Measurements from ENCODE around the gene NBEA.

Gene NBEA

DNA sequence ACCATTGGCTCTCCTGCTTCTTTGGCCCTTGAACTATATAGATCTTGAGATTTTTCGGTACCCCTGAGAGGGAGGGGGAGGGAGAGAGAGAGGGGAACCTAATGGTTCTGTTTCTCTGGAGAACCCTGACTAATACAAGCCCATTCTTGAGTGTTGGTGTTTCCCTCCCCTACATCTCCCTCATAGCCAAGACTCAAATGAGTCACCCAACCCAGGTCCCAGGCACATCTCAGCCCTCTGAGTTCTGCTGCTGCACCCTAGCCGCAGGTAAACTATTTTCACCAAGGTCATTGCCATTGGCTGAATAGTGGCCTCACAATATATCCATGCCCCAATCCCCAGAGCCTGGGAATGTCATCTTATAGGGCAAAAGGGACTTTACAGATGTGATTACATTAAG is 760.2 kb downstream of the NBEA start:
- no peak for DNase-seq (ENCODE audit: low read depth, low spot score)

DNA sequence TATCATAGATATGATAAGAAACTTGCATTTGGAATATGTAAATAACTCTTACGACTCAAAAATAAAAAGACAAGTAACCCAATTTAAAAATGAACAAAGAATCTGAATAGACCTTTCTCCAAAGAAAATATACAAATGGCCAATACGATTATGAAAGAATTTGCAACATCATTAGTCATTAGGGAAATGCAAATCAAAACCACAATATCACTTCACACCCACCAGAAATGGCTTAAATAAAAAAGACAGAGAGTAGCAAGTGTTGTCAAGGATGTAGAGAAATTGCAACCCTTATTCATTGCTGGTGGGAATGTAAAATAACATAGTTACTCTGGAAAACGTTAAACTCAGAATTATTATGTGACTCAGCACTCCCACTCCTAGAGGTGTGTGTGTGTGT is 761.0 kb downstream of the NBEA start:
- no peak for DNase-seq (ENCODE audit: low read depth, low spot score)

DNA sequence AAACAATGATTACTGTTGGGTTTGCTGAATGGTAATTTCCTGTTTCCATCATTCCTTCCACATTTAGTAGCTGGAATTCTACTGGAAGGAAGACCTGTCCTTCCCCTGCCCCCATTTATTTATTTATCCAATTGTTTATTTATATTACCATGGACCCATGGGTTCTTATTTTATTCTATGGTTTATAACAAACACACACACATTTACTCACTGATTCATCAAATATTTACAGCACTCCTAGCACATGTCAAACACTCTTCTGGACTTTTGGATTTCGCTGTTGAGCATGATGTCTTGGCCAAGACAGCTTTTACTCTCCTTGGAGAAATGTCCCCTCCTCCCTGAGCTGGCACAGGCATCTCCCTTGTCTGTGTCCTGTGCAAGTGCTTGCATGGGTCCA is 762.3 kb downstream of the NBEA start:
- DNase-seq (ENCODE audit: low read depth, low spot score), result no peak

DNA sequence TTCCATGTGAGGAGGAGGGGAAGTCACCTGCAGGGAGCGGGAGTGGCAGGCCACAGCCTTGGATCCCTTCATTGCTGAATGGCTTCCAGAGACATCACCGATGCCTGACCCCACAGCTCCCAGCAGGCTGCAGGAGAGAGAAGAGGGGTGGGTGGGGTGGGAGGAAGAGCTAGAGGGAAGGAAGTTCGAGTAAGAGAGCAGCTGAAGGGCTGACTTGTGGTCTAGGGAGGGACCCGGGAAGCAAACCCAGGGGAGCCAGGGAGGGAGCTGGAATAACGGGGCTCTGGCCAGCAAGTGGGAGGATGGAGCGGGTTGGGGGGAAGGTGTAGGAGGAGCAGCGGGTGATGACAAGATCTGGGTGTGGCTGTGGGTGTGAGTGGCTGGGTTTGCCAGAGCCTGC is 764.2 kb downstream of the NBEA start:
- no peak for DNase-seq (ENCODE audit: low read depth, low spot score)

DNA sequence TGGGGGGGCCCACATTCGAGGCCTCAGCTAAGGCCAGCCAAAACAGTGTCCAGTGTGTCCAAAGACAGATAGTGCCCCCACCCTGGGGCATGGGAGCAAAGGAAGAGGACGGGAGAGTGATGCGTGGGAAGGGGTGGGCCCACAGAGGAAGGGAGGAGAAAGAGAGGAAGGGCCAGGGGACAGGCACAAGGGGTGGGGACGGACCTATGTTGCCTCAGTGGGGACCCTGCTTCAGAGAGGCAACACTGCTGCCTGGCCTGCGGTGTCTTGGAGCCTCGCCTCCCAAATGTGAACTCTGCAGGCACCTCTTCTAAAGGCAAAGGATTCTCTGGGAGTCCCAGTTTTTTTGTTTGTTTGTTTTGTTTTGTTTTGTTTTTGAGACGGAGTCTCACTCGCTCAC is 764.7 kb downstream of the NBEA start:
- DNase-seq (ENCODE audit: low read depth, low spot score), result no peak

DNA sequence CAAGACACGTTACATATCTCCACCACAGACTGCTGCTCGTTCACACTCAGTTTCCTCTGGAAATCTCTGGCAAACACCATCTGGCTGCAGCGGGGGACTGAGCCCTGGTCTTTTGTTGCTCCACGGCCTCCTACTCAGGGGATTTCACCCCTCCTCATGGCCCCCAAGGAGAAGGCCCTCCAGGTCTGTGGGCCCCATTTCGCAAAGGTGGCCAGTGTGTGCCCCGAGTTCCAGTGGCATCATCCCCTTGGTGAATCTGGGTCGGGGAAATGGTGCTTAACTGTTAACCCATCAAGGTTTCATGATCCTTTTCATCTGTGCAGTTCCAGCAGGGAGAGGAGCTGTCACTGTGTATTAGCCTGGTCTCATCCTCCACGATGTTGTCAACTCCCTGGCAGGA is 769.8 kb downstream of the NBEA start:
- no peak for DNase-seq (ENCODE audit: low read depth, low spot score)

DNA sequence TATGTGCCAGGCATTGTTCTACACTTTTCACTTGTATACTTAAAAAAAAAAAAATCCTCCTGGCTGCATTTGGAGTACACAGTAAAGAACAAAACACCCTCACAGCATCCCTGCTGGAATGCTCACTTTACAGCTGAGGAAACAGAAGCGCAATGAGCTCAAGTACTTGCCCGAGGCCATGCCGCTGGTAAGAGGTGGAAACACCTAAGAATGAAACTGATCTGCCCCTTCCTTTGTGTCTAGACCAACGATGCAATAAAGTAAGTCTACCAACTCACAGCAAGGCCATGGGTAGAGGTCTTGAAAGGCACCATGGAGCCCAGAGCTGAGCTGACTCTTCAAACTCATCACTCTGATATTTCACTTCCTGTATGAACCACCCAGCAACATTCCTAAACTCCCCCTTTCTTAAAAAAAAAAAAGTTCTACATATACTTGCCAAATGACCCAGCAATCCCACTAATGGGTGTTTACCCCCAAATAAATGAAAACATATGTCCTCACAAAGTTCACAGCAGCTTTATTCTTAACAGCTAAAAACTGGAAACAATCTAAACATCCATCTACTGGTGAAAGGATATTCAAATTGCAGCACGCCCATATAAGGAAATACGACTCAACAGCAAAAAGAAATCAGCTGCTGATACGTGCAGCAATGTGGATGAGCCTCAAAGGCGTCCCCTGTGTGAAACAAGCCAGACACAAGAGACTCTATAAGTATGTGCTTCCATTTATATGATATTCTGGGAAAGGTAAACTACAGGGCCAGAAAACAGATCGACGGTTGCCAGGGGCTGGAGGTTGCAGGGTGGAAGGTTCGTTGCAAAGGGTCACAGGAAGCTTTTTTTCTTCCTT is 771.1 kb downstream of the NBEA start:
- no peak for DNase-seq (ENCODE audit: low read depth, low spot score)

DNA sequence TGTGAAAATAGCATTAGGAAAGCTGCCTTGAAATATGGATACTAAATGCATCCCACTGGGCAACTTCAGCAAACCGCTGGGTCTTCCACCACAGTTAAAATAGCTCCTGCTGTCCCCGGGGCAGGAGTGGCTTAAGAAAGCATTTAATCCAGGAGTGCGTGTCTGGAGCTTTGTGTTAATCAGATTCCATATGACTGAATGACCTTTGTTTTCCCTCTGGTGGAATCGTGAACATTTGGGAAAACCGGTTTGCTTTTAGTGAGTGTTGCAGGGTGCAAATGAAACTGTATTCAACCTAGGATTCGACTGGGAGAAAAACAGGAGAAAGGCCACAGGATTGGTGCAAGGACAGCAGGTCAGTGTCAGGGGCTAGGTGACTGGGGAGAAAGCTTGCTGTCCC is 772.1 kb downstream of the NBEA start:
- DNase-seq (ENCODE audit: low read depth, low spot score), result no peak

DNA sequence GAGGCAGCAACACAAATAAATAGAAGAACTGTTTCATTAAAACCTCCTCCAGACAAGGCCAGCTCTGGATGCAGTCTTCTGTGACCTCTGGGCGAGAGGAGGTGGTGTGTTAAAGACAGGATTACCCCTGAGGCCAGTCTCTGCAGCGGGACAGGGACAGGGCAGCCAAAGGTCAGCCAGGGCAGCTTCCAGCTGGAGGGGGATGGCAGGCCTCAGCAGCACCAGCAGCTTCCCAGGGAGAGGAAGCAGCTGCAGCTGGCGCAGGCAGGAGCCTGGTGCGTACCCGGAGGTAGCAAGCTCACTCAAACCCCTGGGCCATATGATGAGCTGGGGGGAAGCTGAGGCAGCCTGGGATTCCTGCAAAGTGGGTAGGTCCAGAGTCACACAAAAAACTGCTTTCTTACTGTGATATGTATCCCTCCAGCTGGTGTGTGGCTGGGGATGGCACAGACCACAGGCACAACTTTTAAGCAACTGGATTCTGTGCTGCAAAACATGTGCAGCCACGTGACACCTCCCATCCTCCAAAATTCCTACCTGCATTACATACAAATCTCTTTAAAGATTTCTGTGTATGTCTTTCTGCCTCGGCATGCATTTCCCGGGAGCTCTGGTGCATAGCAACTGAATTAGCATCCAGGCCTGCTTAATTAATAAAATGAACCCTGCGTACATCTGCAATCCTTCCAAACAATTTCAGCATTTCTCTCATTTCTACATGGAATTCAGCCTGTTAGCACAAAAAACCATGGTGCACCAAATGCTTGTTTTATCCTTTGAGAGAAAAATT is 772.7 kb downstream of the NBEA start:
- DNase-seq (ENCODE audit: low read depth, low spot score), result no peak

DNA sequence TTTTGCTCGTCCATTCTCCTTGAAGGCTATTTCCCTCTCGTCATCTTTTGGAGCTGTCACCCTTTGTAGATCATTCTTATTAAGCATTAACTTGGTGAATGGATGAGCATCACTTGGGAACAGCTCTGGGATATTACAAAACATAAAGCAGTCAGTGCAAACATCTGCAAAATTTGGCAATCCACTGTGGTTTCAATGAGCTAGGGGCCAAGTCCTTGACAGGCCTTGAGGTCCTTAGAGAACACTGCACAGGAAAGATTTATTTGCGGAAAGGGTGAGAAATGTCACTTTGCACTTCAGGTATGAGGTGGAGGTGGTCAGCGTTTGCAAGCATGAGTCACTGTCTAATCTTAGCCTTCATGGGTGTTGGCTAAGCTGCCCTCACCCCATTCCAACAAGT is 774.1 kb downstream of the NBEA start:
- no peak for DNase-seq (ENCODE audit: low read depth, low spot score)

DNA sequence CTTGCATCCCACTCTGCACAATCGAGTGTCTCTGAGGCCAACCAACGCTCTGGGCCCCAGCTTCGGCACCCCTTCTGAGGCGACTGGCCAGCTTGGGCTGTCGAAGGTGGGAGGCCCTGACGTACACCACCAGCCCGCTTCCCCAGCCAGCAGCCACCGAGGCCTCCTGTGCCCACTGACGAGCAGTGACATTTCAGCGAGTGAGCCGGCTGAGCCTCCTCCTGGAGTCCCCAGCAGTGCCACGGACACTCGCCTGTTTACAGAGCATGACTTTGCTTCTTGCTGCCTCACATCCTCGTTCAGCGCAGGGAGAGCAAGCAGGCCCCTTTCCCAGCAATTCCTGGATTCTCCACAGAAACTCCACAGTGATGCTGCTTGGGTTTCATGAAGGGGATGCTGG is 774.7 kb downstream of the NBEA start:
- DNase-seq (ENCODE audit: low read depth, low spot score), result no peak

DNA sequence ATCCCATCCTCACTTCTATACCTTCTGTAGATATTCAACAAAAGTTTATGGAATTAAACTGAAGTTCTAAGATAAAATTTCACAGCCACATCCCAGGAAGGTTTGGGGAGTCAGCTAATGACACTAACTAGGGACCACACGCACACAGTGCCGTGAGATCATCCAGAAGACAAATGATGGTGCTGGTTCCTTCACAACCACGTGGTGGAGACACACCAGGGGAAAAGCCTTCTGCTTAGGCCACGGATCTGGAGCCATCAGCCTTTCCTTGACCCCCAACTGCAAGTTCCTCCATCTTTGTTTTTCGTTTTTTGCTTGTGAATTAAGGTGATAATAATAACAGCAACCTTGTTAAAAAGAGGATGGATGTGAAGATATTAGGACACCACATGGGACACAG is 776.0 kb downstream of the NBEA start:
- no peak for DNase-seq (ENCODE audit: low read depth, low spot score)

DNA sequence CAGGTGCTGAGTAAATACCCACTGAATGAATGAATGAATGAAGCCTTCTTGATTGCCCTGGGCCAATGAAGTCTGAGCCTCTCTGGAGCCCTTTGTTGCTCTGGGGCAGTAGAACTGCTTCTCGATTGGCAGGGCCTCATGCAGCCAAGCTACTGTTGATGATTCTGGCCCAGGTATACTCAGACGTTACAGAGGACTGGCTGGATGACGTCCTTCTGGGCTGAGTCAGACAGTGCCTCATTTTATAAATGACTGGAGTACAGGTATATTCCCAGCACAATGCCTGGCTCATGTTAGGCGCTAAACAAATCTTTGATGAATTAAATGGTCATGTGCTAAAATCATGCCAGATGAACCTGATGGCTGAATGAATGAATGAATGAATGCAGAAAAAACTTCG is 778.2 kb downstream of the NBEA start:
- DNase-seq (ENCODE audit: low read depth, low spot score), result no peak

DNA sequence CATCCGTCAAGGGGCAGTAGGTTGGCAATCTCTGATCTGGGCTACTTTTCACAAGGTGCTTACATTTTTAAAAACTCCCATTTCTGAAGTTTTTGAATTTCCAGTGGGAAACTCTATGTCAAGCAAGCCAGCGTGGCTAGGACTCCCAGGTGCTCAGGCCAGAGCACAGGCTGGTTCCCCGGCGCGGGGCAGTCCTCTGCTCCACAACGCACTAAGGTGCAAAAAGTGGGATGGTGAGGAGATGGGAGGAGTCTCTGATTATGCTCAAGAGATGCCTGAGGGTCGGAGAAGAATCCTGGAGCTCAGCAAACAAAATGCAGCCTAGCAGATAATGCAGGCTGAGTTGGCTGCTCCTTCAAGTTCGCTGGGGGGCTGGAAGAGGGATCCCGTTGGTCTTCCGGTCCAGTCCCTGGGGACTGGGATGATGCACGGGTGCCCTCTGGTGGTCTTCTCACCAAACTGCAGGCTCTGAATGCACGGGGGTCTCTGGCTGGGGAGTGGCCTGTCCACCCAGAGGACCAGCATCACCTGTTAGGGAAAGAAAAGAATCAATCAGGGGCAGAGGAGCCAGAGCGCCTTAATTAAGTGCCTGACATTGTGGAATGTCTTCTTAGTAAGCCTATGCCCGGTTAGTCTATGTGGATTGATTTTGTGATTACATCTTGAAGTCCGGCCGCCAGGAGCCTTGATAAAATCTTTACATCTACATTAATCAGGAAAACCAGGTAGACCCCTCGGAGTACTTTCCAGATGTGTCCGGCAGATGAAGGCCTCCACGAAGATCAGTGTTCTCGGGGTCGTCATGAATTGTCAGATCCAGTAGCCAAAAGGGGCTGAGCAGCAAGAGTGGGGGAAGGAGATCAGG is 778.9 kb downstream of the NBEA start:
- DNase-seq (ENCODE audit: low read depth, low spot score), result no peak
